T-helper 2 cell (primary cell): ENCODE measurements around the gene IKZF1.

Experiments used
- DNase-seq, 5 experiments: peaks; one replicate each; pipeline versions ENCODE4 v3.0.0 to v3.0.0-alpha.2; 2012 to 2022
- total RNA-seq, 2 donors: gene quantifications; one replicate each; lab custom pipeline; 2026; lab: John Stamatoyannopoulos, UW

IKZF1 gene
- 357 to 493 reads per million in 2 donors for total RNA-seq

DNA sequence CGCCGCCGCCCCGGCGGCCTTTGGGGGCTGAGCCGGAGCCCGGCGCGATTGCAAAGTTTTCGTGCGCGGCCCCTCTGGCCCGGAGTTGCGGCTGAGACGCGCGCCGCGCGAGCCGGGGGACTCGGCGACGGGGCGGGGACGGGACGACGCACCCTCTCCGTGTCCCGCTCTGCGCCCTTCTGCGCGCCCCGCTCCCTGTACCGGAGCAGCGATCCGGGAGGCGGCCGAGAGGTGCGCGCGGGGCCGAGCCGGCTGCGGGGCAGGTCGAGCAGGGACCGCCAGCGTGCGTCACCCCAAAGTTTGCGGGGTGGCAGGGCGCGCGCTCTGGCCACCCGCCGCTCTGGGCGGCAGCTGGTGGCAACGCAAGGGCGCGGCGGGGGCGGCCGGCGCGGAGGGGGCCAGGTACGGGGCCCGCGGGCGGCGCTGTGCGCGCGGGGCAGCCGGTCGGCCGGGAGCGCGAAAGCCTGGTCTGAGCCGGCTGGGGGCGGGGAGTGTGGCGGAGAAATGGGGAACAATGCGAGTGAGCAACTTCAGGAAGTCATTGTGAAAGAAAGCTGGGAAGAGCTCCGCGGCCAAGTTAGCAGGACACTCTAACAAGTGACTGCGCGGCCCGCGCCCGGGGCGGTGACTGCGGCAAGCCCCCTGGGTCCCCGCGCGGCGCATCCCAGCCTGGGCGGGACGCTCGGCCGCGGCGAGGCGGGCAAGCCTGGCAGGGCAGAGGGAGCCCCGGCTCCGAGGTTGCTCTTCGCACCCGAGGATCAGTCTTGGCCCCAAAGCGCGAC is at the start of gene IKZF1:
Gene IKZF1 (plus strand): TSS at position 588 of the 782 bp plus-strand sequence. CDS start 14,346 bp downstream, outside the sequence.
- DNase-seq: peak in 4 of 5 experiments; percentile 26 to 73 (median 46)

DNA sequence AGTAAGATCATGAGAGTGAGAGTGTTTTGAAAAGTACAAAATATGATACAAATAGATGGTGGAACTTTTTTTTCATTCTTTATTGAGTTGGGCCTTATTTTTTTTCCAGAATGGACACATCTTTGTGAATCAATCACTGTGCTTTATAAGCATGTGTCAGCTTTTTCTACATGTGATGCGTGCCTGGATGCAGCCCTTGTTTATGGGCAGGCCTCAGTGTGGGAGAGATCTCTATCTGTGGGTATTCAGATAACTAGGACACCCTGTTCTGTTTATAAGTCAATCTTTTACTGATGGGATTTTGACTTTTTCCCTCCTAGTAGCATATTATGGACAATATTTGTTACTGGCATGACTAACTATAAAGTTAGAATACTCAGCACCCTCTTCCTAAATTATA is 42.9 kb upstream of the IKZF1 start:
- peak in 1 of 5 experiments; percentile 91 for DNase-seq

DNA sequence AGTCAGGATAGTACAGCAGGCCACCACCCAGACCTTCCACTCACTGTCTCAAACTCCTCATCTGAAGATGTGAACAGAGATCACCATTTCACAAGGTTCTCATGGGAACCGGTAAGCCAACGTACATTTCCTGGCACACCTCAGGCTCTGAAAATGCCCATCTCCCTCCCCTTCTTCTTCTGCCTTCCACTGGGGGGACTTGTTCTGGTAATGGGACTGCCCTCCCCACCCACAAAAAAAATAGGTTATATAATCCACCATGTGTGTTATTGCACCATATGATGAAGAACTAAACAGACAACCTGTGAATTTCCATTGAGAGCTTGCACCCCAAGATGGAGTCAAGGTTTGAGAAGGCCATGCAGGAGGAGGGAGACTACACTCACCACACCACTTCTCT is 42.1 kb upstream of the IKZF1 start:
- peak in 1 of 5 experiments; percentile 51 for DNase-seq

DNA sequence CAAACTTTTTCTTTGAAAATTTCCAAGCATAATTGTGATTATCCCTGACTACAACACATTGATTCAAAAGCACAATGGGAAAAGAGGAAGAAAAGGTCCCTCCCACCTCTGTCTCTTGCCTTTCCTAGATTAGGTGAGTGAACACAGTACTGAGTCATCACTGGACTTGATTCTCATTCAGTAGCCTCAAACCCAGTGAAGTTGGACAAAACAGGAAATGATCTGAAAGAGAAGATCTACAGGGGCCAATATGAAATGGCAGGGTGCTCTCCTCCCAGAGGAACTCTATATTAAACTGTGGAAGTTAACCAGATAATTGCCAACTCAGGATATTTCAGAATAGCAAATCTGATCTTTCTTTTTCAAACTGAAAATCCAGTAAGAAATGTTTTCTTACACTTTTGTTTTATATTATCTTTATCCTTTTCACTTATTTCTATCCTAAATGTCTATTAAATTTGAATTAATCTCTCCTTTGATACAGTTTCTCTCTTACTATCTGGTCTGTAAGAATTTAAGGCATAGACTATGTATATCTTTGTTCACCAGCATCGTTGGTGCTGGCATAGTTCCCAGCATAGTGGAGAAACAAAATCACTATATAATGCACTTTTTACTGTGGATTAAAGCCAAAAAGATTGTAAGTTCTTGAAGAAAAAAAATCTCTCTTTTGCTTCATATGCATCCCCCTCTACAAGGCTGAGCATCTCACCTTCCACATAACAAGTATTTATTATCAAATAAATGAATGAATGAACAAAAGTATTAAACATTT is 41.4 kb upstream of the IKZF1 start:
- peak in 1 of 5 experiments; percentile 85 for DNase-seq

- peak in 2 of 5 experiments; percentile 53 to 80 for DNase-seq
Measured at GRCh38 chr7:50264908-50265307, 39.6 kb upstream of the IKZF1 start.

GRCh38 chr7:50265968-50266634 is 38.4 kb upstream of the IKZF1 start:
- DNase-seq: peak in 2 of 5 experiments; percentile 20 to 51

DNA sequence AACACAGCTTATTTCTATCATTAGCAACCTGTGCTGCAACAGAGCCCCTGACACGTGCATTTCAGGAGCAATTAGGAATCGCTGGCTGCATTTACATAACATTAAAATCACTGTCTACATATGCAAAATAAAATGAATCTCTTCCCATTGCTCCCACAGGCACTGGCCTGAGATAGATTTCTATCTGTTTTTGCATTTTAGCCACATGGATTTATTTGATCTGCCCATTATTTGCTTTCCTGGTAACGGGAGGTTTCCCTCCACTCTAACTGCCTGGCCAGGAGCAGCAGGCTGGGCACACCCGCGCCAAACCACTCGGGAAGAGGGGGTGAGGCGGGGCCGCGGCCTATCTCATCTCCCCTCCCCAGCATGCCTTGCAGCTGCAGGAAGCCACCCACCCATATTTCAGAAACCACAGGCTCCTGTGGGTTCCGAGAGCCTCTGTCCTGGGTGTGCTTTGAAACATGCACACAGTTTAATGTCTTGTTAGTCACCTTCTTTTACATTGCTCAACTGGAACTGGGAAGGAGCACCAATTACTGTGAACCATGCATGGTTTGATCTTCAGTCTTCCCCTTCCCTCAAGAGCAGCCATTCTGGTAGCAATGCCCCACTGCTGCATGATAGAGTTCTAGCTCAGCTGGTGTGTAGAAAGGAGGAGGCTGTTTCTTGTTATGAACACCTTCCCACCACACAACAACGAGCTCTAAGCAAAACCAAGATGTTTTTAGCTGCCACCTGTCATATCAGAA is 37.7 kb upstream of the IKZF1 start:
- peak; percentile 24 to 96 (median 65) for DNase-seq

GRCh38 chr7:50267525-50268041 is 36.9 kb upstream of the IKZF1 start:
- DNase-seq: peak in 1 of 5 experiments; percentile 62

DNA sequence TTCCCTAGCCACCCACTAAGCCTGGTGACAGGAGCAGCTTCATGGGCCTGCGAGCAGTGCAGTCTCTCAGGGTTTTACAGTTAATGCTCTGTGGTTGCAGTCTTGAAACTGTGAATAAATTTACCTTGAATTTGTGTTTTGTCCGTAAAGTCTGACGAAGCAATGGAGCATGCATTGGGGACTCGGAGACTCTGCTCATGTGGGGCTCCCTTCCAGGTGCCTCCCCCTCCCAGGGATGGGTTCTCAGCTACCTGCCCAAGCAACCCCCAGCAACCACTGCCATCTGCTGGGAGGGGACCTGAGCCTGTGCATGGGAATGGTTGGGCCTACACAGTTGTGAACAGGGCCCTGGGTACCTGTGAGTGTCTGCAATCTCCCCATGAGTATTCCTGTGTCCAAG is 36.3 kb upstream of the IKZF1 start:
- DNase-seq: peak in 1 of 5 experiments; percentile 74

GRCh38 chr7:50268990-50269389 is 35.5 kb upstream of the IKZF1 start:
- no peak for DNase-seq

DNA sequence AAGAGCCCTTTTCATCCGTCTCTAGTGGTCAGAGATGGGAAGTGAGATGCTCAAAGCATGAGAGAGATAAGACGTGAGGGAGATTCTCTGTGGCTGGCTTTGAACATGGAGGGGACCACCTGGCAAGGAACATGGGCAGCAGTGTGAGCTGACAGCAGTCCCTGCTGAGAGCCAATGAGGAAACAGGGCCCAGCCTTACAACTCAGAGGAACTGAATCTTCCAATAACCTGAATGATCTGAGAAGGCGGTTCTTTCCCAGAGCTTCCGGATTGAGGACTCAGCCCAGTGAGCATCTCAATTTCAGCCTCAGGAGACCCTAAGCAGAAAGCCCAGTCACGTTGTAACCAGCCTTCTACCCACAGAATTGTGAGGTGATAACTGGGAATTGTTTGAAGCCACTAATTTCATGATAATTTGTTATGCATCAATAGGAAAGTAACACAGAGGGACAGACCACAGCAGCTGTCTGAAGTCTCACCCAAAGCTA is 33.9 kb upstream of the IKZF1 start:
- DNase-seq: peak in 1 of 5 experiments; percentile 53

DNA sequence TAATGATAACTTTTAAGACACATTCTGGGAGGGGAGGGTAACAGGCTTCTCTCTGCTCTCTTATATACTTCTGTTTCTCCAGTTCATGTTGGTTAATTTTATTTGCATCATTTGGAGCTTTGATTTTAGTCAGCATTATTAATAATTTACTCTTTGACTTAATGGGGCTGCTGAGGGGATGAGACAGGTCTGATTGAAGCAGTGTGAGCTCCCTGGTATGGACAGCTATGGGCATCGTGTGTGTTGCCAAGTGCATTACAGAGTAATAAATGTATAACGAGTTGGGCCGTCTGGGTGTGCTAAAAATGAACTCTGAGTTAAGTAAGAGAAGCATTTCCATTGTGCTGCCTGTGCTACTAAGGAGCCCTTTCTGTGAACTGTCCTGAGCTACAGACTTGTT is 31.7 kb upstream of the IKZF1 start:
- DNase-seq: no peak

- DNase-seq: no peak
Measured at GRCh38 chr7:50273301-50273700, 31.2 kb upstream of the IKZF1 start.

DNA sequence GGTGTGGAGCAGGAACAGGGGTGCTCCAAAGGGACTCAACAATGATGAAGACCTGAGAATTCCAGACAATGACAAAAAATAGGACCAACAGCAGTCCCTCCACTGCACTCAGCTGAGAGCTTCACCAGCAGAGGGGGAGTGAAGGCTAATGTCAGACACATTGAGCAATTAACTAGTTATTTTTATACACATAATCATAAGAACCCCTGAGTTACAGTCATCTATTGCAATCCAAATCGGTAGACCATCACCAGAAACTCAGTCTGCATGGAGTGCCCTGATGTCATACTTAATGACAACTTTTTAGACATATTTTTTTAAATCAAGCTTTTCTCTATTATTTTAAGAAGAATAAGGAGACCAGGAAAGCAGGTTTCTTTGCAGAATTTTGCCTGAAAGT is 30.6 kb upstream of the IKZF1 start:
- DNase-seq: no peak

DNA sequence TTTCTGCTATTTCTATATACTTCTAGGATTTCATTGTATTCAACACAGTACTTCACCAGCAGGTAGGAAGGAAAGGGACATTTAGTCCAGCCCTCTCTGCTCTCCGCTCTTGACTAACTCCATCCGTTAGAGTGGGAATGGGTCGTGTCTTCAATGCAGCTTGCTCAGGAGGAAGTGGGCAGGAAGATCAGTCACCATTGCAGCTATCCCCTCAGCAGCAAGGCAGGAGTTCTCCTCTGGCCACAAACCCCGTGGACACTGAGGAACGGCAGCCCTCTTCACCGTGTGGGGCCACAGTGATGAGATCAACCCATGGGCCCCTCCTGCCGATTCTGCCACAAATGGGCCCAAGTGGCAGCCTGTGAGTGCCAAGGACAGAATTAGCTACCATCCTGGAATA is 30.2 kb upstream of the IKZF1 start:
- no peak for DNase-seq

DNA sequence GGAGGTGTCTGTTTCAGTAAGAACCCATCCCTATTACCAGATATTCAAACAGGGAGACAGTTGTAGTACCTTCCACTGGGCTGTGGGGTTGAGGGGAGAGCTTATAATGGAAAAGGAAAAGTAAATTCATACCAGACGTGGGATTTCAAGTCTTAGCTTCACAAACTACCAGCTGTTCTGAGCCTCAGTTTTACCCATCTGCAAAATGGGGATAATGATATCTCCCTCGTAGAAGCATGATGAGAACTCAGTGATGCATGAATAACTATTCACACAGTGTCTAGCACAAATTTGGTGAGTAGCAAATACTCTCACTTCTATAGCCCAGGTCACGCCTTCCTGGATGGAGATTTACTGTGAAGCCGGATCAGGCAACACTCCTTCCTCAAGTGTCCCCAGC is 29.1 kb upstream of the IKZF1 start:
- no peak for DNase-seq

DNA sequence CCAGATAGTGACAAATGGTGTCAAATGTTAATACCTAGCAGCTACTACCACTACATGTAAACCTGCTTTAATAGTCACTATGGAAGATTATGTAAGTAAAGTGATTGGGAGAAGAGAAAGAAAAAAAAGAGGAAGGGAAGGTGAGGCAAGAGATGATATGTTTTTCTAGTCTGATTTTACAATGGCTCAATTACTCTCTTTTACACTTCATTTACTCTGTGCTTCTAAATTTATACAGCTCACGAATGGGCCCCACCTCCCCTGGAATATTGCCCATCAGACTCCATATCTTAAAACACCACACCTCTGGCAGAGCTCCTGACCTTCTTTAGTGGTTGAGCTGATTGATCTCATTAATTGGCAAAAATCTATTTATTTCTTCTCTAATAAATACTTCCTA is 28.0 kb upstream of the IKZF1 start:
- no peak for DNase-seq

GRCh38 chr7:50278120-50278519 is 26.4 kb upstream of the IKZF1 start:
- DNase-seq: no peak

GRCh38 chr7:50281680-50282445 is 22.7 kb upstream of the IKZF1 start:
- DNase-seq: no peak

- no peak for DNase-seq
Measured at GRCh38 chr7:50282813-50283605, 21.5 kb upstream of the IKZF1 start.
